Pancreas (tissue), 10 donors: ENCODE results near the gene PRR14L. TPM values are rescaled to one million over a fixed set of nuclear protein-coding genes. Genes with fewer than 3 reads are reported as not detected.

ENCODE experiments used
- ATAC-seq, 4 donors: fragments of 200-7000 bp; cut with Tn5 transposase; one replicate each; pipeline versions ENCODE4 v1.8.0 to v1.9.1; 2020; ENCODE audit warnings: mild to moderate bottlenecking in 4 of 4, moderate library complexity in 4 of 4
- DNase-seq, 6 donors: peaks; one replicate each; pipeline ENCODE4 v3.0.0-alpha.2; 2020
- FAIRE-seq: peaks from 2 replicates; lab custom pipeline; 2012; peaks lifted over from hg19 to GRCh38; lab: Jason Lieb, UNC
- H3K27ac ChIP-seq, 4 donors: fragments of 200-600 bp; sonication (generic); 1 replicate in 3 of 4; 2 replicates in 1 of 4; pipeline versions ENCODE4 v1.5.0 to v1.8.0; 2020
- H3K27me3 ChIP-seq, 4 donors: fragments of 200-600 bp; one replicate each; pipeline ENCODE4 v1.8.0; 2021
- H3K36me3 ChIP-seq, 3 donors: fragments of 200-600 bp; sonication (generic) in 1 of 3; one replicate each; pipeline versions ENCODE4 v1.5.0 to v1.8.0; 2020 to 2021
- H3K4me1 ChIP-seq, 3 donors: fragments of 200-600 bp; one replicate each; pipeline ENCODE4 v1.8.0; 2021
- H3K4me3 ChIP-seq, 4 donors: fragments of 200-600 bp; sonication (generic) in 2 of 4; one replicate each; pipeline versions ENCODE4 v1.5.0 to v1.8.0; 2020 to 2021
- H3K9me3 ChIP-seq, 4 donors: fragments of 200-600 bp; one replicate each; pipeline ENCODE4 v1.8.0; 2021
- WGBS, 2 donors: extraction: QIAGEN DNeasy Blood & Tissue Kit; methylation state at CpG; one replicate each; pipeline ENCODE4 v1.1.7; 2013; 5-methylcytosine and 5-hydroxymethylcytosine counted together
- intact Hi-C, 3 donors: fragments of 100-400 bp; cut with DNase I; formaldehyde crosslinking; loops; one replicate each; pipeline versions ENCODE4 v1.11.1 to v1.14.2; 2022
- polyA plus RNA-seq, 2 donors: library from polyadenylated mRNA; stranded (reverse); fragments of 200-250 nt; gene quantifications; one replicate each; pipeline ENCODE4 v1.2.3, GENCODE V29; 2013
- total RNA-seq, 6 donors: library from RNA; stranded (reverse); fragmentation: NEBNext Ultra II Directional in 4 of 6; extraction: Animal tissue kit (Norgen Biotek cat#: 25700) in 4 of 6; gene quantifications; one replicate each; pipeline versions ENCODE4 v1.2.1 to v1.2.4, GENCODE V29; 2021 to 2023
- TF ChIP-seq, protein P1 (sequence below), 4 donors: fragments of 200-600 bp; sonication (generic) in 3 of 4; IDR thresholded peaks; one replicate each; pipeline versions ENCODE4 v1.5.0 to v1.8.0; 2021; ENCODE audit warnings: antibody characterized with exemption in 4 of 4
- donor health status: healthy with polysubstance abuse.
- donor health status: DM: no; HTN: no; CAD: no; lungs with moderate emphysema.
- donor health status: DM: no; HTN: no; CAD: no.
- donor health status: control.
- donor health status: control.
- donor health status: Bipolar disorder and iron deficiency.
- donor health status: DM: yes; HTN: yes; CAD: no.
- donor health status: DM: no; HTN: no; CAD: no.
- donor health status: DM: no; HTN: no; CAD: no.
- donor health status: DM: yes; HTN: yes; CAD: no.

PRR14L gene
- total and polyA plus RNA-seq, 8 donors, result 5.3 to 32.8 (median 17.6) TPM

DNA sequence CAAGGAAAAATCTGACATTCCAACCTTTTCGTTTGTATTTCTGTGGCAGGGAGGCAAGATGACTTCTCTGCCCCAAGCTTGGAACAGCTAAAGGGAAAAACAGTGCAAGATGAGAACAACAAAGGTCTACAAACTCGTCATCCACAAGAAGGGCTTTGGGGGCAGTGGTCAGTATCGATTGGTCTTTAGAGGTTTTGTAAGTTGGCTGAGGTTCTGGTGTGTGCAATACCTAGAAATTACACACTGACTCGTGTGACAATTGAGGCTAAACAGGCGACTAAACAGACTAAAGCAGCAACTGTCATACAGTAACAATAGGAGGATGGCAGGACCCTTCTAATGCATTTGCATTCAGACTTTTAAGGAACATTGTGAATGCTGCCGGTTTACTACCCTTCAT is 4.9 kb upstream of the PRR14L start:
- DNase-seq (no peak), FAIRE-seq (no peak), ATAC-seq (no peak)
- Histone ChIP-seq H3K4me3 (peak overlapping the region in 2 of 4 donors; percentile 74 to 86), H3K27ac (peak overlapping the region in 2 of 4 donors; percentile 98), H3K4me1 (peaks cover 4 to 16% (median 9%) of the 10 kb centered on the region in 3 donors), H3K36me3 (no peaks in the 10 kb centered on the region), H3K27me3 (no peaks in the 10 kb centered on the region), H3K9me3 (no peaks in the 10 kb centered on the region)
- intact Hi-C loops, result no loop called here
- WGBS, 2 donors, result 5 to 7% methylated on average over 6 of the region's 6 CpGs
- TF ChIP-seq, protein P1, sequence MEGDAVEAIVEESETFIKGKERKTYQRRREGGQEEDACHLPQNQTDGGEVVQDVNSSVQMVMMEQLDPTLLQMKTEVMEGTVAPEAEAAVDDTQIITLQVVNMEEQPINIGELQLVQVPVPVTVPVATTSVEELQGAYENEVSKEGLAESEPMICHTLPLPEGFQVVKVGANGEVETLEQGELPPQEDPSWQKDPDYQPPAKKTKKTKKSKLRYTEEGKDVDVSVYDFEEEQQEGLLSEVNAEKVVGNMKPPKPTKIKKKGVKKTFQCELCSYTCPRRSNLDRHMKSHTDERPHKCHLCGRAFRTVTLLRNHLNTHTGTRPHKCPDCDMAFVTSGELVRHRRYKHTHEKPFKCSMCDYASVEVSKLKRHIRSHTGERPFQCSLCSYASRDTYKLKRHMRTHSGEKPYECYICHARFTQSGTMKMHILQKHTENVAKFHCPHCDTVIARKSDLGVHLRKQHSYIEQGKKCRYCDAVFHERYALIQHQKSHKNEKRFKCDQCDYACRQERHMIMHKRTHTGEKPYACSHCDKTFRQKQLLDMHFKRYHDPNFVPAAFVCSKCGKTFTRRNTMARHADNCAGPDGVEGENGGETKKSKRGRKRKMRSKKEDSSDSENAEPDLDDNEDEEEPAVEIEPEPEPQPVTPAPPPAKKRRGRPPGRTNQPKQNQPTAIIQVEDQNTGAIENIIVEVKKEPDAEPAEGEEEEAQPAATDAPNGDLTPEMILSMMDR (IDR thresholded peaks at IDR 0.05), result no peak

DNA sequence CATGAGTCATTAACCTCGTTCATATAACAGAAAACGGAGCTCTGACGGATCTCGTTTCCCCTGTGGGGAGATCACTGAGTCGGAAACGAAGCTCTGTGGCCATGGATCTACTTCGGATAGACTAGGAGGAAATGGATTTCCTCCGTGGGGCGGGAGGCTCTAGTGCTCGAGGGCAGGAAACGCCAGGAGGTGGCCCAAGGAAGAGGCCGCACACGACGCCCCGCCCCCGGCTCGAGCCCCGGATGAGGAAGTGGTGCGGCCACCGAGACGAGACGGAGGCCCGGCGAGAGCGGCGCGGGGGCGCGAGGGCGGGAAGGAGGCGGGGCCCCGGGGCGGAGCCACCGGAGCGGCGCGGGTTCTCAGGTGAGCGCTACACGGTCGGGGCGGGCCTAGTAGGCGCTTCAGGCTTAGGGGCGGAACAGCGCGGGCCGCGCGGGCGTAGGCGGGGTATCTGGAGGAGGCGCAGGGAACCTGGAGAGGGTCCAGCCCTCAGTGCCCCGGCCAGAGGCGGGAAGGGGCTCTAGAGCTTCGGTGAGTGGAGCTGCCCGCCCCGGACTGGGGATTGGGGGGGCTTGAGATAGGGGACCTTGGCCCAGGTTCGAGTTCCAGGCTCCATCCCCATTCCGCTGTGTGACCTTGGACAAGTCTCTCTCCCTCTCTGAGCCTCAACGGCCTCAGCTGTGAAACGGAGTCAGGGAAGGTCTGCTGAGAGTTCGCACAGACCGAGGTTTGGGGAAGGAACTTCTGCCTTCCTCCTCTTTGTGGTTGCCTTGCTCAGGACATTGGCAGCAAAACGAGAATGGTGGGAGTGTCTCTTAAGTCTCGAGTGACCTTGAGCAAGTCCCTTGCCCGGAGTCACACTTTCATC is 3.9 kb upstream of the PRR14L start, which contains the start of gene DEPDC5:
TSS of gene DEPDC5 (plus strand) at position 386 of the 868 bp plus-strand sequence. CDS start 903 bp downstream, outside the sequence.
- ATAC-seq (peak; percentile 81 to 90 (median 86)), FAIRE-seq (no peak), DNase-seq (peak; percentile 95 to 99 (median 98))
- 0 to 1% methylated on average over 56 to 65 of the region's 65 CpGs for WGBS, 2 donors
- no peaks in the 10 kb centered on the region for H3K27me3 ChIP-seq
- H3K4me1 ChIP-seq, result peaks cover 6 to 17% (median 9%) of the 10 kb centered on the region in 3 donors
- H3K4me3 ChIP-seq, result peak within 1 kb of the TSS; percentile 58 to 86 (median 76)
- H3K27ac ChIP-seq, result peak within 1 kb of the TSS; percentile 87 to 98 (median 92)
- no peaks in the 10 kb centered on the region for H3K9me3 ChIP-seq
- H3K36me3 ChIP-seq, result no peaks in the 10 kb centered on the region
- intact Hi-C loops, result no loop called here
- TF ChIP-seq, protein P1 (IDR thresholded peaks at IDR 0.05), result no peak

DNA sequence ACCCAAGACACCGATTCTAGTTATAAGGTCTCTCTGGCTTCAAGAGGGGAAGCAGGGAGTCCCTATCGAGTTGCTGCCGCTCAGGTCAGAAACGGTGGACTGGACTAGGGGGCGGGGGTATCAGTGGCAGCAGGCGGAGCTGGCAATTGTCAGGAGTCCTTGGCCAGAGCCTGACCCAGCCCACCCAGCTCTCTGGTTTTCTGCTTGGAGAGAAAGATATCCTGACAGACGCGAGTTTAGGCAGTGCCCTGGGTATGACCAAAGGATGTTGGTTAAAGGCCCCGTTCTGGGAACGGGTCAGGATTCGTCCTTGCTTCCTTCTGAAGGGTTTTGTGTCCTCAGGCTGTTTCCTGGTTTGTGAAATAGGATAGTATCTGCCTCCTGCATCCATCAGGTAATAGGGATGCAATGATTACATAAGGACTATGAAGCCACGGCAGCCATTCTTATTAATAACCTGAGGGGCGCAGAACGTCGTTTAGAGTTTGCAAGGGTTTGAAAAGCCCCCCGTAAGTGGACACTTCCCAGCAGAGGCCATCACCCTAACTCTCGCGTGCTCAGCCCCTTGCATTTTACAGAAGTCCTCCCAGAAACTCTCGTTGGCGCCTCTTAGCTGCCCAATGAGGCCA is 3.2 kb upstream of the PRR14L start:
- ATAC-seq (peak in 3 of 4 donors; percentile 0 to 4 (median 0)), DNase-seq (peak; percentile 27 to 55 (median 44)), FAIRE-seq (no peak)
- no peaks in the 10 kb centered on the region for H3K36me3 ChIP-seq
- peak overlapping the region; percentile 87 to 98 (median 92) for H3K27ac ChIP-seq
- TF ChIP-seq, protein P1 (IDR thresholded peaks at IDR 0.05), result no peak
- 17 to 21% methylated on average over 20 of the region's 20 CpGs for WGBS, 2 donors
- H3K4me1 ChIP-seq, result peaks cover 13 to 25% (median 14%) of the 10 kb centered on the region in 3 donors
- intact Hi-C loops, result no loop called here
- peak overlapping the region in 3 of 4 donors; percentile 58 to 86 (median 74) for H3K4me3 ChIP-seq
- no peaks in the 10 kb centered on the region for H3K9me3 ChIP-seq
- H3K27me3 ChIP-seq, result no peaks in the 10 kb centered on the region

DNA sequence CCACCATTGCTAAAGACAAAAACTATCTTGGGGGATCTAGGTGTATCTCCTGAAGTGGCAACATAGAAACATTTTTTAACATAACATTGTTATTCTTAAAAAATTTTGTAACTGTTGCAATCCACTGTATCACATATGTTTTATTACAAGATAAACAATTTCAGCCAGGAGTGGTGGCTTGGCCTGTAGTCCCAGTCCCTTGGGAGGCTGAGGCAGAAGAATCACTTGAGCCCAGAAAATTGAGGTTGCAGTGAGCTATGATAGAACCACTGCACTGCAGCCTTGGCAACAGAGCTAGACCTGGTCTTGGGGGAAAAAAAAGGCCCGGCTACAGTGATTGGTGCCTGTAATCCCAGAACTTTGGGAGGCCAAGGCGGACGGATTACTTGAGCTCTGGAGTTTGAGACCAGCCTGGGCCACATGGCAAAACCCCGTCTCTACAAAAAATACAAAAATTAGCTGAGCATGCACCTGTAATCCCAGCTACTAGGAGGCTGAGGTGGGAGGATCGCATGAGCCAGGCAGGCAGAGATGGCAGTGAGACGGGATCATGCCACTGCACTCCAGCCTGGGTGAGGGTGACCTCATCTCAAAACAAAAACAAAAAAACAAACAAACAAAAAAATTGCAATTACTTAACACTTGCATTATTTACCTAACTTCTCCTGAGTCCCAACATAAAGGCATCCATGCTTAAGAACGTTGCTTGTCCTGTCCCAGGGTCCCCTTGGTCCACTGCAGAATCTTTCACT is 2.3 kb upstream of the PRR14L start:
- DNase-seq, result no peak
- H3K27ac ChIP-seq, result peak overlapping the region in 2 of 4 donors; percentile 98
- H3K27me3 ChIP-seq, result no peaks in the 10 kb centered on the region
- no peak overlapping the region for H3K4me3 ChIP-seq
- no peak for ATAC-seq
- TF ChIP-seq, protein P1 (IDR thresholded peaks at IDR 0.05), result no peak
- 88 to 89% methylated on average over 7 of the region's 7 CpGs for WGBS, 2 donors
- intact Hi-C loops, result no loop called here
- no peak for FAIRE-seq
- H3K4me1 ChIP-seq, result peaks cover 14 to 28% (median 14%) of the 10 kb centered on the region in 3 donors
- H3K36me3 ChIP-seq, result no peaks in the 10 kb centered on the region
- H3K9me3 ChIP-seq, result no peaks in the 10 kb centered on the region
